ENCODE data around the gene ASIP. TPM values are rescaled to one million over a fixed set of nuclear protein-coding genes. Genes with fewer than 3 reads are reported as not detected.
"Not testable (repeated sequence)": the region's sequence is repeated elsewhere in the genome, so short reads cannot be mapped to it uniquely, and the experiment has no call there.

The ASIP gene
- total RNA-seq, 1 donor from 2014 or later = not detected

GRCh38 chr20:34216382-34216742 lies 24.9 kb upstream of the ASIP start:
- H3K4me3 ChIP-seq = peak overlapping the region; percentile 55 to 61
- no peaks in the 10 kb centered on the region for H3K27me3 ChIP-seq
- peak overlapping the region; percentile 73 to 78 for H3K27ac ChIP-seq
- intact Hi-C loops (cut with DNase I) = no loop called here
- peaks cover 4 to 5% of the 10 kb centered on the region in 2 donors for H3K4me1 ChIP-seq
- H3K36me3 ChIP-seq = no peaks in the 10 kb centered on the region
- H3K9me3 ChIP-seq = peaks cover 0 to 11% of the 10 kb centered on the region in 2 donors
- TF ChIP-seq, protein P1, sequence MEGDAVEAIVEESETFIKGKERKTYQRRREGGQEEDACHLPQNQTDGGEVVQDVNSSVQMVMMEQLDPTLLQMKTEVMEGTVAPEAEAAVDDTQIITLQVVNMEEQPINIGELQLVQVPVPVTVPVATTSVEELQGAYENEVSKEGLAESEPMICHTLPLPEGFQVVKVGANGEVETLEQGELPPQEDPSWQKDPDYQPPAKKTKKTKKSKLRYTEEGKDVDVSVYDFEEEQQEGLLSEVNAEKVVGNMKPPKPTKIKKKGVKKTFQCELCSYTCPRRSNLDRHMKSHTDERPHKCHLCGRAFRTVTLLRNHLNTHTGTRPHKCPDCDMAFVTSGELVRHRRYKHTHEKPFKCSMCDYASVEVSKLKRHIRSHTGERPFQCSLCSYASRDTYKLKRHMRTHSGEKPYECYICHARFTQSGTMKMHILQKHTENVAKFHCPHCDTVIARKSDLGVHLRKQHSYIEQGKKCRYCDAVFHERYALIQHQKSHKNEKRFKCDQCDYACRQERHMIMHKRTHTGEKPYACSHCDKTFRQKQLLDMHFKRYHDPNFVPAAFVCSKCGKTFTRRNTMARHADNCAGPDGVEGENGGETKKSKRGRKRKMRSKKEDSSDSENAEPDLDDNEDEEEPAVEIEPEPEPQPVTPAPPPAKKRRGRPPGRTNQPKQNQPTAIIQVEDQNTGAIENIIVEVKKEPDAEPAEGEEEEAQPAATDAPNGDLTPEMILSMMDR (IDR thresholded peaks at IDR 0.05) = no peak
- DNase-seq (ENCODE audit: low spot score in 2 of 2) = no peak

DNA sequence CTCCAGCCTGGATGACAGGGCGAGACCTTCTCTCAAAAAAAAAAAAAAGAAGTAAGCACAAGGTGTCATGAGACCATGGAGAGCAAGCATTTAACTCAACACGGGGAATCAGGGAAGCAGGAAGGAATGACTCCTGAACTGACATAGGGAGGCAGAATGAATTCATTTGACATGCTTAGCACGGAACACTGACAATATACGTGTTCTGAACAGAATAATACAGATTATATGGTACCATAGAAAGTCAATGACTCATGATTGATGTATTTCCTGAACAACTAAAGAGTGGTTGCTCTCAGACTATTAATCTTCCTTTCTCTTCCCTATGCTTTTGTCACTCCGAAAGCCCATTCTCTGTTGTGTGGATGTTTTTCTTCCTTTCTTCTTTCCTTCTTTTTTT lies 20.7 kb upstream of the ASIP start:
- H3K27ac ChIP-seq = no peak overlapping the region
- DNase-seq (ENCODE audit: low spot score in 2 of 2) = no peak
- H3K4me3 ChIP-seq = no peak overlapping the region

DNA sequence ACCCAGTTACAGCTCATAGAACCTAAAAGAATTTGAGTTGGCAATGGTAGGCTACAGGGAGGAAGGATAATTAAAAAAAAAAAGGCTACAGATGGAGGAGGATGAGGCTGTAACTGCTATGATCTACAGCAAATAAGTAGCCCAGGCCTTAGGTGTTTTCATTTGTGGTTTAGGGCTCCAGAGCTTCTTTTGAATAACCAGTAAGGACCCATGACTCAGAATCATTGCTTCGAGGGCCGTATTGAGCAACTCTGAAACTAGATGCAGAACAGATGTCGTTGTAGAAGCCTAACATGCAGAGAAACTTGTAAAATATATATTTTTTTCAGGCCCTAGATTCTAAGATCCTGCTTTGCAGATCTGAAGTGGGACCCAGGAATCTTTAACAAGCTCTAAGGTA lies 19.0 kb upstream of the ASIP start:
- no peak overlapping the region for H3K27ac ChIP-seq
- no peaks in the 10 kb centered on the region for H3K36me3 ChIP-seq
- TF ChIP-seq, protein P1 (IDR thresholded peaks at IDR 0.05) = no peak
- no peaks in the 10 kb centered on the region for H3K4me1 ChIP-seq
- H3K9me3 ChIP-seq = no peaks in the 10 kb centered on the region
- H3K4me3 ChIP-seq = no peak overlapping the region
- DNase-seq (ENCODE audit: low spot score in 2 of 2) = no peak
- intact Hi-C loops (cut with DNase I) = no loop called here
- H3K27me3 ChIP-seq = no peaks in the 10 kb centered on the region

More for the DNA sequence above, 20.7 kb upstream of the ASIP start:
- Histone ChIP-seq H3K27me3 (no peaks in the 10 kb centered on the region), H3K9me3 (no peaks in the 10 kb centered on the region), H3K36me3 (no peaks in the 10 kb centered on the region), H3K4me1 (peaks cover 4% of the 10 kb centered on the region in 2 donors)
- TF ChIP-seq, protein P1 (IDR thresholded peaks at IDR 0.05) = no peak
- intact Hi-C loops (cut with DNase I) = no loop called here

- H3K27ac ChIP-seq; H3K4me1 ChIP-seq; H3K36me3 ChIP-seq; intact Hi-C loops (cut with DNase I); H3K27me3 ChIP-seq; DNase-seq (ENCODE audit: low spot score in 2 of 2); H3K4me3 ChIP-seq; H3K9me3 ChIP-seq: not testable (repeated sequence)
Measured at GRCh38 chr20:34224251-34224650, 17.0 kb upstream of the ASIP start.

GRCh38 chr20:34231634-34232033 lies 9.6 kb upstream of the ASIP start:
- Histone ChIP-seq H3K27ac (no peak overlapping the region), H3K27me3 (no peaks in the 10 kb centered on the region), H3K9me3 (no peaks in the 10 kb centered on the region), H3K36me3 (no peaks in the 10 kb centered on the region), H3K4me3 (no peak overlapping the region), H3K4me1 (no peaks in the 10 kb centered on the region)
- intact Hi-C loops (cut with DNase I) = no loop called here
- DNase-seq (ENCODE audit: low spot score in 2 of 2) = no peak
- TF ChIP-seq, protein P1 (IDR thresholded peaks at IDR 0.05) = no peak

DNA sequence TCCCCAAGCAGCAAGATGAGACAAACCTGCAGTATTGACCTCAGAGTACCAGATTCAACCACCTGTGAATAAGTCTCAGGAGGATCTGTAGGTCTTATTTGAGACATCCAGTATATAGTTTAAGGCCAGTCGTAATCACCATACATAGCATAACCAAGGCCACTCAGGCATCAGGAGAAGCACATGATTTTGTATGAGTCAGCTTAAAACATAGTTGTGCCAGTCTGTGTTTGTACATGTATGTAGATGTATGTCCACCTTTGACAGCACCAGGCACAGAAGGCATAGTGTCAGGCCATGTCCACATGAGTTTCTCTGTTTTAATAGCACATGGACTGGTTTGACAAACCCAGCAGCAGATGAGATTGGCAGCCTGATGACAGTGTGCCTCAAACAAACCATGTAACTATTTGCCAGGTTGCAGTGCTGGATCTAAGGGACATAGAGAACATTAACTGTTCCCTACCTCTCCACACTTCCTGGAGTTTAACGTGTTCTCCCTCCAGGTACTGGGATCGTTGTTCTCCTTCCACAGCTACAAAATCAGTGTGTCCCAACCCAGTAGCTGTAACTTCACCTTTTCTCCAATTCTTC lies 8.6 kb upstream of the ASIP start:
- H3K36me3 ChIP-seq = no peaks in the 10 kb centered on the region
- DNase-seq (ENCODE audit: low spot score in 2 of 2) = no peak
- TF ChIP-seq, protein P1 (IDR thresholded peaks at IDR 0.05) = no peak
- H3K4me1 ChIP-seq = no peaks in the 10 kb centered on the region
- H3K4me3 ChIP-seq = no peak overlapping the region
- H3K9me3 ChIP-seq = peaks cover 0 to 8% of the 10 kb centered on the region in 2 donors
- intact Hi-C loops (cut with DNase I) = no loop called here
- no peaks in the 10 kb centered on the region for H3K27me3 ChIP-seq
- no peak overlapping the region for H3K27ac ChIP-seq

All from ascending aorta (tissue), 2 donors.